Omental fat pad (tissue), 4 donors: ENCODE results near the gene PTPRK. TPM values are rescaled to one million over a fixed set of nuclear protein-coding genes. Genes with fewer than 3 reads are reported as not detected.

Experiments used
- ATAC-seq: fragments of 150-250 bp; one replicate; pipeline ENCODE4 v1.9.1; 2016; ENCODE audit warnings: mild to moderate bottlenecking, moderate library complexity; ENCODE audit not compliant: low FRiP score
- DNase-seq: peaks from one replicate; pipeline ENCODE4 v3.0.0-alpha.2; 2019; ENCODE audit warnings: low spot score
- total RNA-seq, 4 donors: library from RNA; depleted of rRNA; stranded (reverse); fragments of >200 nt; gene quantifications; one replicate each; pipeline ENCODE4 v1.1.0, GENCODE V29; 2016
- TF ChIP-seq, protein P1 (sequence below), 3 donors: fragments of 450-650 bp; IDR thresholded peaks; one replicate each; pipeline ENCODE4 v1.5.1; 2016 to 2017; ENCODE audit warnings: antibody characterized with exemption in 3 of 3, mild to moderate bottlenecking in 3 of 3, moderate library complexity in 2 of 3

PTPRK gene
- total RNA-seq, 4 donors from 2014 or later, result 16.2 to 32.6 (median 20.9) TPM

DNA sequence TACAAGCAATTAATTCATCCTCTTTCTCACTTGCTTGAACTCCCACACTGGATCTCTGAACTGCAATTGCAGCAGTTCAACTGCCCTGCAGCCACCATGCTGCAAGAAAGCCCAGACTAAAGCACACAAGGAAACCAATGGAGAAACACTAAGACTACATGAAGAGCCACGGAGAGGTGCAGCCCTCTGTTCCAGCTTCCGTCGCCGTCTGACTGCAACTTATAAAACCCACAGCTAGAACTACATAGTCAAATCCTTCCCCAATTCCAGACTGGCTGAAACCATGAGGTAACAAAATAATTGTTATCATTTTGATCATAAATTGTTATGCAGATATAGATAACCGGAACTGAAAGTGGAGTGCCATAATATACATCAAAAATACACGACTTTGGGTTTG, 598.4 kb downstream of the PTPRK start:
- ATAC-seq (no peak), DNase-seq (no peak)
- TF ChIP-seq, protein P1, sequence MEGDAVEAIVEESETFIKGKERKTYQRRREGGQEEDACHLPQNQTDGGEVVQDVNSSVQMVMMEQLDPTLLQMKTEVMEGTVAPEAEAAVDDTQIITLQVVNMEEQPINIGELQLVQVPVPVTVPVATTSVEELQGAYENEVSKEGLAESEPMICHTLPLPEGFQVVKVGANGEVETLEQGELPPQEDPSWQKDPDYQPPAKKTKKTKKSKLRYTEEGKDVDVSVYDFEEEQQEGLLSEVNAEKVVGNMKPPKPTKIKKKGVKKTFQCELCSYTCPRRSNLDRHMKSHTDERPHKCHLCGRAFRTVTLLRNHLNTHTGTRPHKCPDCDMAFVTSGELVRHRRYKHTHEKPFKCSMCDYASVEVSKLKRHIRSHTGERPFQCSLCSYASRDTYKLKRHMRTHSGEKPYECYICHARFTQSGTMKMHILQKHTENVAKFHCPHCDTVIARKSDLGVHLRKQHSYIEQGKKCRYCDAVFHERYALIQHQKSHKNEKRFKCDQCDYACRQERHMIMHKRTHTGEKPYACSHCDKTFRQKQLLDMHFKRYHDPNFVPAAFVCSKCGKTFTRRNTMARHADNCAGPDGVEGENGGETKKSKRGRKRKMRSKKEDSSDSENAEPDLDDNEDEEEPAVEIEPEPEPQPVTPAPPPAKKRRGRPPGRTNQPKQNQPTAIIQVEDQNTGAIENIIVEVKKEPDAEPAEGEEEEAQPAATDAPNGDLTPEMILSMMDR (IDR thresholded peaks at IDR 0.05), result no peak

DNA sequence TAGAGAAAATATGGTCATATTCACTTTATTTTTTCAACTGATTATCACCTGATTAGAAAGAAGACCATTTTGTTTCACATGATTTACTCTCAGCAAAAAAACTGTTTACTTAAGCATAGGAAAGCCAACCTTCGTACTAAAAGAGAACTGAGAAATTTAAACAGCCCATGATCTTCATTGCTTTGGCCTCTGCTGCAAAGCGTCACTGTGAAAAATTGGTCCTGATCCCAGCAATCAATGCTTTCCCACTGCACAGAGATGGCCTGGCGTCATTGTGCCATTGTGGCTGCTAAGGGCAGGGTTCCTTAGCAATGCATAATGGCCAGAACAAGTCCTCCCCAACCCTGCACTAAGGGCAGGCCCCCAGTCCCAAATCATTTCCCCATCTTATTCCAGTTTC, 599.6 kb downstream of the PTPRK start:
- ATAC-seq (no peak), DNase-seq (no peak)
- TF ChIP-seq, protein P1 (IDR thresholded peaks at IDR 0.05), result no peak
